Renal pelvis (tissue), 4 donors: ENCODE data around the gene DHRS11. TPM values are rescaled to one million over a fixed set of nuclear protein-coding genes. Genes with fewer than 3 reads are reported as not detected.

Source experiments
- DNase-seq: peaks from one replicate; pipeline ENCODE4 v3.0.0-alpha.2; 2013
- polyA plus RNA-seq, 3 donors: library from polyadenylated mRNA; unstranded; fragments of 120-200 nt; gene quantifications; one replicate each; pipeline ENCODE4 v1.2.1, GENCODE V29; 2013; ENCODE audit not compliant: insufficient read length in 3 of 3

DHRS11 gene
- polyA plus RNA-seq, 3 donors, result 23.3 to 32.3 (median 26.8) TPM

GRCh38 chr17:36611345-36612072, 19.8 kb downstream of the DHRS11 start:
- DNase-seq, result no peak

- DNase-seq, result no peak
Measured at GRCh38 chr17:36612323-36612722, 20.6 kb downstream of the DHRS11 start.

GRCh38 chr17:36613155-36613554, 21.5 kb downstream of the DHRS11 start:
- DNase-seq, result no peak

- no peak for DNase-seq
Measured at GRCh38 chr17:36614081-36614480, 22.4 kb downstream of the DHRS11 start.

GRCh38 chr17:36614933-36615332, 23.3 kb downstream of the DHRS11 start:
- DNase-seq, result peak; percentile 68

- DNase-seq, result no peak
Measured at GRCh38 chr17:36616061-36617029, 24.7 kb downstream of the DHRS11 start.

- no peak for DNase-seq
Measured at GRCh38 chr17:36617773-36618172, 26.1 kb downstream of the DHRS11 start.

GRCh38 chr17:36623281-36623680, 31.6 kb downstream of the DHRS11 start:
- no peak for DNase-seq

- DNase-seq, result no peak
Measured at GRCh38 chr17:36625188-36625587, 33.5 kb downstream of the DHRS11 start.

GRCh38 chr17:36627101-36627500, 35.4 kb downstream of the DHRS11 start:
- DNase-seq, result no peak

- no peak for DNase-seq
Measured at GRCh38 chr17:36628576-36628975, 36.9 kb downstream of the DHRS11 start.

- no peak for DNase-seq
Measured at GRCh38 chr17:36629252-36629847, 37.7 kb downstream of the DHRS11 start.

GRCh38 chr17:36629970-36630502, 38.4 kb downstream of the DHRS11 start:
- no peak for DNase-seq

- DNase-seq, result no peak
Measured at GRCh38 chr17:36631022-36631421, 39.3 kb downstream of the DHRS11 start.

GRCh38 chr17:36632916-36633771, 41.5 kb downstream of the DHRS11 start:
- no peak for DNase-seq

- DNase-seq, result no peak
Measured at GRCh38 chr17:36640346-36640745, 48.7 kb downstream of the DHRS11 start.

- DNase-seq, result no peak
Measured at GRCh38 chr17:36640836-36641235, 49.2 kb downstream of the DHRS11 start.

GRCh38 chr17:36641331-36641876, 49.7 kb downstream of the DHRS11 start:
- DNase-seq, result no peak

- no peak for DNase-seq
Measured at GRCh38 chr17:36641877-36642845, 50.5 kb downstream of the DHRS11 start.
